PFSK-1 (cell line): ENCODE measurements around the gene TM9SF1.

Source experiments
- POLR2AphosphoS5 ChIP-seq: IDR thresholded peaks from 2 replicates; pipeline ENCODE4 v1.6.1; 2012; ENCODE audit warnings: low read depth, mild to moderate bottlenecking, control low read depth, low read length, moderate library complexity
- TAF1 ChIP-seq: IDR thresholded peaks from 2 replicates; pipeline ENCODE4 v1.6.1; 2012; ENCODE audit warnings: low read length, control low read depth, borderline replicate concordance; ENCODE audit not compliant: insufficient read depth

- no peak for TF ChIP-seq POLR2AphosphoS5
- no peak for TF ChIP-seq TAF1
These were observed 22.9 kb downstream of the TM9SF1 start for GRCh38 chr14:24172261-24172860.
